Right renal cortex interstitium (tissue), 3 donors: Measurements from ENCODE around the gene LINGO4. TPM values are rescaled to one million over a fixed set of nuclear protein-coding genes. Genes with fewer than 3 reads are reported as not detected.
A peak's percentile ranks its signal among the peaks of the same experiment; 100 is the strongest.
"Not testable (repeated sequence)": the region's sequence is repeated elsewhere in the genome, so short reads cannot be mapped to it uniquely, and the experiment has no call there.

ENCODE experiments used
- DNase-seq, 3 donors: peaks; one replicate each; pipeline ENCODE4 v3.0.0-alpha.2; 2013; ENCODE audit warnings: low read depth in 3 of 3, low spot score in 2 of 3
- polyA plus RNA-seq, 3 donors: library from polyadenylated mRNA; unstranded; fragments of 120-200 nt; gene quantifications; one replicate each; pipeline ENCODE4 v1.2.1, GENCODE V29; 2013; ENCODE audit not compliant: insufficient read length in 3 of 3

The LINGO4 gene
- polyA plus RNA-seq, 3 donors, result 0.04 TPM; not detected in 1

GRCh38 chr1:151787689-151788088 lies 17.5 kb downstream of the LINGO4 start:
- DNase-seq, result no peak

- no peak for DNase-seq
Measured at GRCh38 chr1:151783796-151784195, 21.4 kb downstream of the LINGO4 start.

- DNase-seq, result no peak
Measured at GRCh38 chr1:151782741-151783140, 22.5 kb downstream of the LINGO4 start.

- not testable (repeated sequence) for DNase-seq
Measured at GRCh38 chr1:151782026-151782425, 23.2 kb downstream of the LINGO4 start.

GRCh38 chr1:151780736-151781135 lies 24.5 kb downstream of the LINGO4 start:
- not testable (repeated sequence) for DNase-seq

- no peak for DNase-seq
Measured at GRCh38 chr1:151779852-151780251, 25.4 kb downstream of the LINGO4 start.

- no peak for DNase-seq
Measured at GRCh38 chr1:151777317-151777716, 27.9 kb downstream of the LINGO4 start.

GRCh38 chr1:151776665-151777062 lies 28.6 kb downstream of the LINGO4 start:
- no peak for DNase-seq

- DNase-seq, result no peak
Measured at GRCh38 chr1:151775894-151776664, 29.1 kb downstream of the LINGO4 start.

- no peak for DNase-seq
Measured at GRCh38 chr1:151774256-151774922, 30.8 kb downstream of the LINGO4 start.

GRCh38 chr1:151773702-151774101 lies 31.5 kb downstream of the LINGO4 start:
- no peak for DNase-seq

- not testable (repeated sequence) for DNase-seq
Measured at GRCh38 chr1:151769270-151769669, 35.9 kb downstream of the LINGO4 start.

GRCh38 chr1:151768351-151769066 lies 36.7 kb downstream of the LINGO4 start:
- DNase-seq, result peak in 1 of 3 donors; percentile 12

- no peak for DNase-seq
Measured at GRCh38 chr1:151763990-151764389, 41.2 kb downstream of the LINGO4 start.

- DNase-seq, result peak; percentile 29 to 65 (median 57)
Measured at GRCh38 chr1:151762941-151763921, 42.0 kb downstream of the LINGO4 start, which contains the start of gene MRPL9. Gene MRPL9 (minus strand): TSS chr1:151763496. CDS start chr1:151763479, 17 bp downstream.

- no peak for DNase-seq
Measured at GRCh38 chr1:151760597-151761385, 44.4 kb downstream of the LINGO4 start.

- DNase-seq, result no peak
Measured at GRCh38 chr1:151759241-151759640, 46.0 kb downstream of the LINGO4 start.

- no peak for DNase-seq
Measured at GRCh38 chr1:151756291-151756690, 48.9 kb downstream of the LINGO4 start.
